GM13976 (cell line): ENCODE measurements around the gene HSD11B1L.

Experiments used
- DNase-seq: peaks from one replicate; pipeline ENCODE4 v3.0.0; 2012; ENCODE audit warnings: low spot score
- CTCF ChIP-seq: IDR thresholded peaks from 2 replicates; pipeline ENCODE4 v1.5.1; 2012; ENCODE audit warnings: borderline replicate concordance, mild to moderate bottlenecking; ENCODE audit not compliant: insufficient read depth; ENCODE audit errors: extremely low read depth, missing control alignments, control extremely low read depth
- in situ Hi-C: fragments of 300-500 bp; cut with MboI; formaldehyde crosslinking; loops from one replicate; pipeline ENCODE4 v1.12.0; 2022; ENCODE audit warnings: low sequenced_read_pairs, mixed read lengths, inconsistent platforms; ENCODE audit not compliant: unreplicated experiment

The HSD11B1L gene

GRCh38 chr19:5641171-5641570 is 39.7 kb upstream of the HSD11B1L start:
- no peak for DNase-seq
- no peak for TF ChIP-seq CTCF
- in situ Hi-C loops = no loop called here

GRCh38 chr19:5642204-5642603 is 38.6 kb upstream of the HSD11B1L start:
- no peak for DNase-seq
- no peak for TF ChIP-seq CTCF
- in situ Hi-C loops = no loop called here

DNA sequence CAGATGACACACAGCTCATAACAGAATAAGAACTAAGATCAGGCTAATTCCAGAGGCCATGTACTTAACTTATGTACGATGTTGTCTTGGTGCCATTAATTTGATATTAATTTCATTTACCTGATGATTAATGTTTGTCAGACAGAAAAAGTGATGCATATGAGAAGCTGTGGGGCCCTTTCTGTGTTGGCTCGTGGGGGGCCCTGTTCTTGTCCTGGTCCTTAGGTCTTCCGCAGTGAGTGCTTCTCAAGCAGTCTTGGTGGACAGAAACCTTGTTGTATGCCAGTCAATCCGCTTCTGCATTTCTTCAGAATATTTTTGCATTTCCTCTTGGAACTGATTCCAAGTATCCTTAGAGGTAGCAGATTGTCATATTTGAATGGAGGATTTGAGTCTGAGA is 37.8 kb upstream of the HSD11B1L start:
- in situ Hi-C loops = no loop called here
- no peak for DNase-seq
- no peak for TF ChIP-seq CTCF

GRCh38 chr19:5644037-5644436 is 36.8 kb upstream of the HSD11B1L start:
- in situ Hi-C loops = no loop called here
- no peak for TF ChIP-seq CTCF
- DNase-seq = no peak

- no peak for DNase-seq
- TF ChIP-seq CTCF = no peak
- in situ Hi-C loops = no loop called here
Observed at GRCh38 chr19:5645409-5645808, 35.4 kb upstream of the HSD11B1L start.

DNA sequence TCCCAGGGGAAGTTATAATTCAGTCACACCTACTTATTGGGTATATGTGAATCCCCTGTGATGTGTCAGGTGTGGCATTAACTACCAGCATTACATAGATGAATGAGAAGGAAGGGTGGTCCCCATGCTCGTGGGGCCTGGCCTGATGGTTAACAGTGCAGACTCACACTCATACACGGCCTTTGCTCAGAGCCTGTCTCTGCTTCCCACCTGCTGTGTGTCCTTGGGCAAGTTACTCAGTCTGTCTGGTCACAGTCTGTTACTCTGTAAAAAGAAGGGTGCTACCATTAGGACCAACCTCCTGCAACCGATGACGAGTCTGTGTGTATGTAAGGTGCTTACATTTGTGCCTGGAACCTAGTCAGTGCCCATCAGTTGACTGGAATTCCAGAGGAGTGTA is 34.1 kb upstream of the HSD11B1L start:
- TF ChIP-seq CTCF = no peak
- in situ Hi-C loops = no loop called here
- DNase-seq = no peak

GRCh38 chr19:5648464-5648863 is 32.4 kb upstream of the HSD11B1L start:
- in situ Hi-C loops = no loop called here
- no peak for TF ChIP-seq CTCF
- DNase-seq = no peak
